ENCODE data around the gene PRPF6. TPM values are rescaled to one million over a fixed set of nuclear protein-coding genes. Genes with fewer than 3 reads are reported as not detected.

The PRPF6 gene
- 74.7 TPM for total RNA-seq

- peak; percentile 94 for DNase-seq (ENCODE audit: low spot score)
Observed at GRCh38 chr20:63980806-63981728, at the start of gene PRPF6. PRPF6 (plus strand) TSS chr20:63981132; CDS start chr20:63981246, 114 bp downstream.

- DNase-seq (ENCODE audit: low spot score), result no peak
Observed at GRCh38 chr20:63931735-63932134, 49.2 kb upstream of the PRPF6 start.

GRCh38 chr20:63932606-63933160 lies 48.2 kb upstream of the PRPF6 start:
- no peak for DNase-seq (ENCODE audit: low spot score)

- no peak for DNase-seq (ENCODE audit: low spot score)
Observed at GRCh38 chr20:63933646-63934045, 47.3 kb upstream of the PRPF6 start.

GRCh38 chr20:63934271-63935068 lies 46.5 kb upstream of the PRPF6 start:
- no peak for DNase-seq (ENCODE audit: low spot score)

GRCh38 chr20:63935447-63935846 lies 45.5 kb upstream of the PRPF6 start:
- DNase-seq (ENCODE audit: low spot score), result no peak

GRCh38 chr20:63937596-63937995 lies 43.3 kb upstream of the PRPF6 start:
- DNase-seq (ENCODE audit: low spot score), result no peak

GRCh38 chr20:63939061-63939935 lies 41.6 kb upstream of the PRPF6 start:
- no peak for DNase-seq (ENCODE audit: low spot score)

GRCh38 chr20:63940071-63940471 lies 40.9 kb upstream of the PRPF6 start:
- DNase-seq (ENCODE audit: low spot score), result no peak

- no peak for DNase-seq (ENCODE audit: low spot score)
Observed at GRCh38 chr20:63940472-63941266, 40.3 kb upstream of the PRPF6 start.

GRCh38 chr20:63941282-63942081 lies 39.5 kb upstream of the PRPF6 start:
- no peak for DNase-seq (ENCODE audit: low spot score)

GRCh38 chr20:63942250-63942951 lies 38.5 kb upstream of the PRPF6 start:
- DNase-seq (ENCODE audit: low spot score), result no peak

GRCh38 chr20:63942969-63943807 lies 37.7 kb upstream of the PRPF6 start:
- no peak for DNase-seq (ENCODE audit: low spot score)

GRCh38 chr20:63943808-63944077 lies 37.2 kb upstream of the PRPF6 start:
- DNase-seq (ENCODE audit: low spot score), result no peak

GRCh38 chr20:63944078-63944941 lies 36.6 kb upstream of the PRPF6 start:
- DNase-seq (ENCODE audit: low spot score), result no peak

GRCh38 chr20:63945031-63945658 lies 35.8 kb upstream of the PRPF6 start:
- DNase-seq (ENCODE audit: low spot score), result no peak

All from mucosa of gallbladder (tissue), 1 donor.